Urothelium cell line (cell line): Measurements from ENCODE around the gene ZNF674.

Source experiments
- DNase-seq: peaks from one replicate; pipeline ENCODE4 v3.0.0; 2011; ENCODE audit warnings: low spot score, mixed read lengths
- FAIRE-seq: peaks from 2 replicates; lab custom pipeline; 2011; peaks lifted over from hg19 to GRCh38; lab: Jason Lieb, UNC

Gene ZNF674

GRCh38 chrX:46545111-46546005, at the start of gene ZNF674:
Gene ZNF674 (minus strand): TSS chrX:46545421. CDS start chrX:46542087, 3,334 bp downstream.
- FAIRE-seq (peak; percentile 59), DNase-seq (peak; percentile 91)

- FAIRE-seq (no peak), DNase-seq (peak; percentile 33)
These were observed 44.9 kb upstream of the ZNF674 start for GRCh38 chrX:46589977-46590723.

- peak; percentile 14 for DNase-seq
- no peak for FAIRE-seq
These were observed 43.0 kb upstream of the ZNF674 start for GRCh38 chrX:46588263-46588662.

- FAIRE-seq, result no peak
- DNase-seq, result no peak
These were observed 42.5 kb upstream of the ZNF674 start for GRCh38 chrX:46587753-46588171.

GRCh38 chrX:46587158-46587557, 41.9 kb upstream of the ZNF674 start:
- DNase-seq (peak; percentile 31), FAIRE-seq (no peak)

GRCh38 chrX:46584736-46585135, 39.5 kb upstream of the ZNF674 start:
- no peak for FAIRE-seq
- no peak for DNase-seq

GRCh38 chrX:46582966-46583365, 37.7 kb upstream of the ZNF674 start:
- FAIRE-seq (no peak), DNase-seq (no peak)

GRCh38 chrX:46582325-46582724, 37.1 kb upstream of the ZNF674 start:
- FAIRE-seq, result no peak
- peak; percentile 35 for DNase-seq

- DNase-seq (no peak), FAIRE-seq (no peak)
These were observed 35.4 kb upstream of the ZNF674 start for GRCh38 chrX:46580613-46581012.

- FAIRE-seq (no peak), DNase-seq (no peak)
These were observed 34.0 kb upstream of the ZNF674 start for GRCh38 chrX:46579250-46579649.

GRCh38 chrX:46577221-46578005, 32.2 kb upstream of the ZNF674 start:
- FAIRE-seq (no peak), DNase-seq (no peak)

- FAIRE-seq (no peak), DNase-seq (no peak)
These were observed 31.2 kb upstream of the ZNF674 start for GRCh38 chrX:46576458-46576857.

- DNase-seq (no peak), FAIRE-seq (no peak)
These were observed 30.8 kb upstream of the ZNF674 start for GRCh38 chrX:46575991-46576392.

- no peak for DNase-seq
- FAIRE-seq, result no peak
These were observed 30.4 kb upstream of the ZNF674 start for GRCh38 chrX:46575586-46575985.

- no peak for FAIRE-seq
- no peak for DNase-seq
These were observed 29.7 kb upstream of the ZNF674 start for GRCh38 chrX:46574774-46575381.

- FAIRE-seq, result no peak
- no peak for DNase-seq
These were observed 28.9 kb upstream of the ZNF674 start for GRCh38 chrX:46573892-46574773.

GRCh38 chrX:46573331-46573891, 28.2 kb upstream of the ZNF674 start, which contains the start of gene CHST7:
Gene CHST7 (plus strand): TSS chrX:46573765. CDS start chrX:46573932, 167 bp downstream.
- FAIRE-seq, result no peak
- DNase-seq, result no peak

GRCh38 chrX:46572340-46572936, 27.2 kb upstream of the ZNF674 start:
- no peak for DNase-seq
- no peak for FAIRE-seq
